ENCODE measurements around the gene S100A16. TPM values are rescaled to one million over a fixed set of nuclear protein-coding genes. Genes with fewer than 3 reads are reported as not detected.
"Not testable (repeated sequence)": the region's sequence is repeated elsewhere in the genome, so short reads cannot be mapped to it uniquely, and the experiment has no call there.

S100A16 gene
- total and polyA plus RNA-seq, 5 donors from 2014 or later, result not detected

- ATAC-seq (ENCODE audit: low read depth in 2 of 2); DNase-seq; H3K36me3 ChIP-seq (ENCODE audit: control insufficient read depth, insufficient read depth, low read length); H3K36me3 Mint-ChIP-seq; H3K4me1 Mint-ChIP-seq; H3K27me3 ChIP-seq (ENCODE audit: control insufficient read depth, insufficient read depth, low read length); H3K4me3 ChIP-seq (ENCODE audit: low read depth, low read length); H3K27ac Mint-ChIP-seq; H3K4me3 Mint-ChIP-seq; H3K9me3 ChIP-seq (ENCODE audit: control insufficient read depth in 2 of 2, low read length in 2 of 2); H3K27ac ChIP-seq (ENCODE audit: insufficient read depth, low read length, poor library complexity, severe bottlenecking); H3K9me3 Mint-ChIP-seq; H3K4me1 ChIP-seq (ENCODE audit: control insufficient read depth, insufficient read depth, low read length, poor library complexity, severe bottlenecking): not testable (repeated sequence)
- peaks cover 31% of the 10 kb centered on the region for H3K27me3 Mint-ChIP-seq
These were observed 24.9 kb downstream of the S100A16 start for GRCh38 chr1:153588033-153588432.

- no peaks in the 10 kb centered on the region for H3K36me3 Mint-ChIP-seq
- H3K9me3 Mint-ChIP-seq, result no peaks in the 10 kb centered on the region
- no peaks in the 10 kb centered on the region for H3K4me1 ChIP-seq (ENCODE audit: control insufficient read depth, insufficient read depth, low read length, poor library complexity, severe bottlenecking)
- no peaks in the 10 kb centered on the region for H3K36me3 ChIP-seq (ENCODE audit: control insufficient read depth, insufficient read depth, low read length)
- H3K9me3 ChIP-seq (ENCODE audit: control insufficient read depth in 2 of 2, low read length in 2 of 2), result no peaks in the 10 kb centered on the region
- ATAC-seq (ENCODE audit: low read depth in 2 of 2), result no peak
- no peak overlapping the region for H3K27ac Mint-ChIP-seq
- peaks cover 2% of the 10 kb centered on the region for H3K27me3 ChIP-seq (ENCODE audit: control insufficient read depth, insufficient read depth, low read length)
- no peak overlapping the region for H3K4me3 Mint-ChIP-seq
- H3K4me1 Mint-ChIP-seq, result no peaks in the 10 kb centered on the region
- H3K27ac ChIP-seq (ENCODE audit: insufficient read depth, low read length, poor library complexity, severe bottlenecking), result no peak overlapping the region
- no peak overlapping the region for H3K4me3 ChIP-seq (ENCODE audit: low read depth, low read length)
- H3K27me3 Mint-ChIP-seq, result peaks cover 31% of the 10 kb centered on the region
- DNase-seq, result no peak
These were observed 25.6 kb downstream of the S100A16 start for GRCh38 chr1:153587314-153587713.

- ATAC-seq (ENCODE audit: low read depth in 2 of 2) (no peak), DNase-seq (no peak)
- Mint-ChIP-seq H3K27ac (no peak overlapping the region), H3K9me3 (no peaks in the 10 kb centered on the region), H3K27me3 (peaks cover 31% of the 10 kb centered on the region), H3K36me3 (no peaks in the 10 kb centered on the region), H3K4me3 (no peak overlapping the region), H3K4me1 (no peaks in the 10 kb centered on the region)
- Histone ChIP-seq H3K4me3 (ENCODE audit: low read depth, low read length) (no peak overlapping the region), H3K27ac (ENCODE audit: insufficient read depth, low read length, poor library complexity, severe bottlenecking) (no peak overlapping the region), H3K36me3 (ENCODE audit: control insufficient read depth, insufficient read depth, low read length) (no peaks in the 10 kb centered on the region), H3K4me1 (ENCODE audit: control insufficient read depth, insufficient read depth, low read length, poor library complexity, severe bottlenecking) (no peaks in the 10 kb centered on the region), H3K27me3 (ENCODE audit: control insufficient read depth, insufficient read depth, low read length) (peaks cover 2% of the 10 kb centered on the region), H3K9me3 (ENCODE audit: control insufficient read depth in 2 of 2, low read length in 2 of 2) (no peaks in the 10 kb centered on the region)
These were observed 26.6 kb downstream of the S100A16 start for GRCh38 chr1:153586347-153586746.

- Histone ChIP-seq H3K27ac (ENCODE audit: insufficient read depth, low read length, poor library complexity, severe bottlenecking) (no peak overlapping the region), H3K27me3 (ENCODE audit: control insufficient read depth, insufficient read depth, low read length) (peaks cover 2% of the 10 kb centered on the region), H3K4me3 (ENCODE audit: low read depth, low read length) (no peak overlapping the region), H3K9me3 (ENCODE audit: control insufficient read depth in 2 of 2, low read length in 2 of 2) (no peaks in the 10 kb centered on the region), H3K4me1 (ENCODE audit: control insufficient read depth, insufficient read depth, low read length, poor library complexity, severe bottlenecking) (no peaks in the 10 kb centered on the region), H3K36me3 (ENCODE audit: control insufficient read depth, insufficient read depth, low read length) (no peaks in the 10 kb centered on the region)
- ATAC-seq (ENCODE audit: low read depth in 2 of 2) (no peak), DNase-seq (no peak)
- no peaks in the 10 kb centered on the region for H3K4me1 Mint-ChIP-seq
- no peaks in the 10 kb centered on the region for H3K36me3 Mint-ChIP-seq
- H3K9me3 Mint-ChIP-seq, result no peaks in the 10 kb centered on the region
- no peak overlapping the region for H3K4me3 Mint-ChIP-seq
- H3K27me3 Mint-ChIP-seq, result peaks cover 34% of the 10 kb centered on the region
- H3K27ac Mint-ChIP-seq, result no peak overlapping the region
These were observed 27.9 kb downstream of the S100A16 start for GRCh38 chr1:153585006-153585405.

GRCh38 chr1:153583976-153584375, 29.0 kb downstream of the S100A16 start:
- Mint-ChIP-seq H3K27ac (no peak overlapping the region), H3K4me3 (no peak overlapping the region), H3K27me3 (peaks cover 43% of the 10 kb centered on the region), H3K36me3 (no peaks in the 10 kb centered on the region), H3K9me3 (no peaks in the 10 kb centered on the region), H3K4me1 (no peaks in the 10 kb centered on the region)
- no peak overlapping the region for H3K4me3 ChIP-seq (ENCODE audit: low read depth, low read length)
- H3K27me3 ChIP-seq (ENCODE audit: control insufficient read depth, insufficient read depth, low read length), result peaks cover 2% of the 10 kb centered on the region
- no peaks in the 10 kb centered on the region for H3K36me3 ChIP-seq (ENCODE audit: control insufficient read depth, insufficient read depth, low read length)
- DNase-seq (no peak), ATAC-seq (ENCODE audit: low read depth in 2 of 2) (no peak)
- H3K4me1 ChIP-seq (ENCODE audit: control insufficient read depth, insufficient read depth, low read length, poor library complexity, severe bottlenecking), result no peaks in the 10 kb centered on the region
- H3K9me3 ChIP-seq (ENCODE audit: control insufficient read depth in 2 of 2, low read length in 2 of 2), result no peaks in the 10 kb centered on the region
- no peak overlapping the region for H3K27ac ChIP-seq (ENCODE audit: insufficient read depth, low read length, poor library complexity, severe bottlenecking)

- not testable (repeated sequence) for H3K27me3 ChIP-seq (ENCODE audit: control insufficient read depth, insufficient read depth, low read length); ATAC-seq (ENCODE audit: low read depth in 2 of 2)
These were observed 29.4 kb downstream of the S100A16 start for GRCh38 chr1:153583514-153583913.

GRCh38 chr1:153582836-153583235, 30.1 kb downstream of the S100A16 start:
- H3K4me3 ChIP-seq (ENCODE audit: low read depth, low read length); ATAC-seq (ENCODE audit: low read depth in 2 of 2); H3K4me1 ChIP-seq (ENCODE audit: control insufficient read depth, insufficient read depth, low read length, poor library complexity, severe bottlenecking); H3K36me3 ChIP-seq (ENCODE audit: control insufficient read depth, insufficient read depth, low read length); H3K9me3 ChIP-seq (ENCODE audit: control insufficient read depth in 2 of 2, low read length in 2 of 2); H3K36me3 Mint-ChIP-seq; DNase-seq; H3K27ac Mint-ChIP-seq; H3K27ac ChIP-seq (ENCODE audit: insufficient read depth, low read length, poor library complexity, severe bottlenecking); H3K9me3 Mint-ChIP-seq; H3K4me3 Mint-ChIP-seq; H3K4me1 Mint-ChIP-seq; H3K27me3 ChIP-seq (ENCODE audit: control insufficient read depth, insufficient read depth, low read length): not testable (repeated sequence)
- H3K27me3 Mint-ChIP-seq, result peaks cover 38% of the 10 kb centered on the region

More at GRCh38 chr1:153583514-153583913, 29.4 kb downstream of the S100A16 start:
- not testable (repeated sequence) for H3K4me3 ChIP-seq (ENCODE audit: low read depth, low read length); H3K36me3 ChIP-seq (ENCODE audit: control insufficient read depth, insufficient read depth, low read length); H3K36me3 Mint-ChIP-seq; H3K9me3 ChIP-seq (ENCODE audit: control insufficient read depth in 2 of 2, low read length in 2 of 2); H3K27ac Mint-ChIP-seq; H3K4me1 ChIP-seq (ENCODE audit: control insufficient read depth, insufficient read depth, low read length, poor library complexity, severe bottlenecking); H3K4me3 Mint-ChIP-seq; H3K9me3 Mint-ChIP-seq; DNase-seq; H3K4me1 Mint-ChIP-seq; H3K27ac ChIP-seq (ENCODE audit: insufficient read depth, low read length, poor library complexity, severe bottlenecking)
- peaks cover 40% of the 10 kb centered on the region for H3K27me3 Mint-ChIP-seq

- Histone ChIP-seq H3K27ac (ENCODE audit: insufficient read depth, low read length, poor library complexity, severe bottlenecking) (no peak overlapping the region), H3K4me3 (ENCODE audit: low read depth, low read length) (no peak overlapping the region), H3K36me3 (ENCODE audit: control insufficient read depth, insufficient read depth, low read length) (no peaks in the 10 kb centered on the region), H3K9me3 (ENCODE audit: control insufficient read depth in 2 of 2, low read length in 2 of 2) (no peaks in the 10 kb centered on the region), H3K4me1 (ENCODE audit: control insufficient read depth, insufficient read depth, low read length, poor library complexity, severe bottlenecking) (no peaks in the 10 kb centered on the region), H3K27me3 (ENCODE audit: control insufficient read depth, insufficient read depth, low read length) (peaks cover 14% of the 10 kb centered on the region)
- no peak overlapping the region for H3K27ac Mint-ChIP-seq
- no peak for ATAC-seq (ENCODE audit: low read depth in 2 of 2)
- DNase-seq, result no peak
- H3K9me3 Mint-ChIP-seq, result no peaks in the 10 kb centered on the region
- H3K36me3 Mint-ChIP-seq, result no peaks in the 10 kb centered on the region
- H3K4me3 Mint-ChIP-seq, result no peak overlapping the region
- H3K27me3 Mint-ChIP-seq, result peaks cover 33% of the 10 kb centered on the region
- H3K4me1 Mint-ChIP-seq, result no peaks in the 10 kb centered on the region
These were observed 34.0 kb downstream of the S100A16 start for GRCh38 chr1:153578936-153579335.

Data from CD4-positive, CD25-positive, alpha-beta regulatory T cell (primary cell).